Mesenteric fat pad (tissue), 1 donor: Measurements from ENCODE around the gene GRIK1. TPM values are rescaled to one million over a fixed set of nuclear protein-coding genes. Genes with fewer than 3 reads are reported as not detected.

Source experiments
- DNase-seq: peaks from one replicate; pipeline ENCODE4 v3.0.0-alpha.2; 2020; ENCODE audit warnings: low spot score
- total RNA-seq: library from RNA; stranded (reverse); fragmentation: NEBNext Ultra II Directional; extraction: Animal tissue kit (Norgen Biotek cat#: 25700); gene quantifications from one replicate; pipeline ENCODE4 v1.2.1, GENCODE V29; 2021
- donor health status: DM: yes; HTN: yes; CAD: no.

The GRIK1 gene
- total RNA-seq, 1 donor from 2014 or later = 0.16 TPM

DNA sequence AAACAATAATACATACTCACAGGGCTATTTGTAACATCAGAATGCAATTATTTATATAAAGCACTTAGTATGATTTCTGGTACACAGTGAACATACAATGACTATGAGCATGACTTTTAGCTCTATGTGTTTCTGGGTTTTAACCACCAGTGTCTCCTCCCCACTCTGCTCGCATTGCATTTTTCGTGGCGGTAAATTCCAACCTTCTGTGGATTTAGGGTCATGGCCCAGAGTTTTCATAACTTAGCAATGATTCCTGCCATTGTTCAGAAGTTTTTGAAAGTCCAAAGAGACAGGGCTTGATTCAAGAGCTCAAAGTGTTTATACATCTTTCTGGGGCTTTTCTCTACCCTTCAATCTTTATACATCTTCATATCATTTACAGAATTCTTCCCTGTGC lies 449.8 kb downstream of the GRIK1 start:
- no peak for DNase-seq

DNA sequence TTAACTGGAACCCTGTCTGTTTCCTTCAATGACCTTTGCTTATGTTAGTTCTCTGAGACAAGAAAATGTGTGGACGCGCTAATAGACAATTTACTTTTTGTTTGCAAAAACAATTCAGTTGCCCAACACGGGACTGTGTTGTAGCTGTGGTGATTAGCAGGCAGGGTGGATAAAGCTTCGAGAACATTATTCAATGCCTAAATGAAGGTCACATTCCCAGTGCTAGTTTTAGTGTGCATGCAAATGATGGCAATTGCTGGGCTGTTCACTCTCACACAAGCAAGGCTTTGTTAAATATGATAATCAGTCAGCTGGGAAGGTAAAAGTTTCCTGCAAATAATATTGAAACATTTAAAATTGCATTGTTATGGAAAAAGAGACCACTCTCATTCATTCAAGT lies 452.6 kb downstream of the GRIK1 start:
- DNase-seq = no peak

Other genes starting within 250 kb of the GRIK1 start
- not detected for gene CLDN17, start 226.8 kb upstream of the GRIK1 start, total RNA-seq